HG02678 (cell line): ENCODE results near the gene CCDC167.

ENCODE experiments used
- ATAC-seq: cut with Tn5 transposase; IDR thresholded peaks from one replicate; pipeline ENCODE4 v1.9.1; 2021; ENCODE audit warnings: mild to moderate bottlenecking, moderate library complexity; ENCODE audit not compliant: unreplicated experiment

The CCDC167 gene

GRCh38 chr6:37435373-37435772, 64.3 kb downstream of the CCDC167 start:
- no peak for ATAC-seq

GRCh38 chr6:37433657-37434271, 65.9 kb downstream of the CCDC167 start:
- ATAC-seq, result peak; percentile 34
